ENCODE measurements around the gene MFAP1. TPM values are rescaled to one million over a fixed set of nuclear protein-coding genes. Genes with fewer than 3 reads are reported as not detected.
A peak's percentile ranks its signal among the peaks of the same experiment; 100 is the strongest.
"Not testable (repeated sequence)": the region's sequence is repeated elsewhere in the genome, so short reads cannot be mapped to it uniquely, and the experiment has no call there.

The MFAP1 gene
- total RNA-seq, 2 experiments from 2014 or later, result 33.6 to 35.3 TPM

GRCh38 chr15:43802676-43803075 lies 21.8 kb downstream of the MFAP1 start:
- not testable (repeated sequence) for H3K4me3 Mint-ChIP-seq

GRCh38 chr15:43800286-43801141 lies 24.0 kb downstream of the MFAP1 start, which contains the start of gene HYPK:
Gene HYPK (plus strand): TSS chr15:43800599. CDS start chr15:43800623, 24 bp downstream.
- DNase-seq, result peak; percentile 92
- Mint-ChIP-seq H3K36me3 (peaks cover 43% of the 10 kb centered on the region), H3K27me3 (no peaks in the 10 kb centered on the region), H3K4me3 (peak within 1 kb of the TSS; percentile 99), H3K27ac (peak within 1 kb of the TSS; percentile 99), H3K4me1 (peaks cover 38% of the 10 kb centered on the region), H3K9me3 (no peaks in the 10 kb centered on the region)
- ATAC-seq (ENCODE audit: low read depth), result peak; percentile 94
- POLR2A ChIA-PET, result interaction anchor here (0.7 to 2.5 kb wide), 15 partner anchors 9 to 736 kb away, joined by 3 to 27 read pairs (median 7); partner anchors contain the start of genes EIF3J, ELL3, MFAP1 and SERF2

More at GRCh38 chr15:43802676-43803075, 21.8 kb downstream of the MFAP1 start:
- Mint-ChIP-seq H3K4me1 (peaks cover 29% of the 10 kb centered on the region), H3K36me3 (peaks cover 48% of the 10 kb centered on the region)
- H3K9me3 Mint-ChIP-seq; H3K27me3 Mint-ChIP-seq; DNase-seq; ATAC-seq (ENCODE audit: low read depth); H3K27ac Mint-ChIP-seq: not testable (repeated sequence)
- POLR2A ChIA-PET, result interaction anchor here (1.9 kb wide), 1 partner anchor 22 kb away, joined by 4 read pairs; the partner anchor contains the start of gene MFAP1

GRCh38 chr15:43799945-43800285 lies 24.6 kb downstream of the MFAP1 start, which contains the start of gene SERINC4:
Gene SERINC4 (minus strand): TSS chr15:43800220. CDS start chr15:43799986, 234 bp downstream.
- Mint-ChIP-seq H3K9me3 (no peaks in the 10 kb centered on the region), H3K4me3 (peak within 1 kb of the TSS; percentile 99), H3K36me3 (peaks cover 44% of the 10 kb centered on the region), H3K27me3 (no peaks in the 10 kb centered on the region), H3K4me1 (peaks cover 43% of the 10 kb centered on the region), H3K27ac (peak within 1 kb of the TSS; percentile 99)
- POLR2A ChIA-PET, result interaction anchor here (0.7 to 2.5 kb wide), 12 partner anchors 8 to 737 kb away, joined by 3 to 27 read pairs (median 7); partner anchors contain the start of genes EIF3J, ELL3, MFAP1 and SERF2
- no peak for DNase-seq
- ATAC-seq (ENCODE audit: low read depth), result no peak

- Mint-ChIP-seq H3K36me3 (peaks cover 48% of the 10 kb centered on the region), H3K27ac (peak overlapping the region; percentile 99), H3K4me1 (peaks cover 48% of the 10 kb centered on the region), H3K4me3 (no peak overlapping the region), H3K9me3 (no peaks in the 10 kb centered on the region), H3K27me3 (no peaks in the 10 kb centered on the region)
- ATAC-seq (ENCODE audit: low read depth) (no peak), DNase-seq (no peak)
- POLR2A ChIA-PET, result interaction anchor here (1.7 to 2.5 kb wide), 7 partner anchors 8 to 38 kb away, joined by 6 to 27 read pairs (median 15); partner anchors contain the start of genes ELL3, MFAP1, SERF2 and WDR76
These were observed 25.1 kb downstream of the MFAP1 start for GRCh38 chr15:43799209-43799944.

GRCh38 chr15:43796566-43796965 lies 27.9 kb downstream of the MFAP1 start:
- no peaks in the 10 kb centered on the region for H3K27me3 Mint-ChIP-seq
- DNase-seq, result no peak
- H3K36me3 Mint-ChIP-seq, result peaks cover 47% of the 10 kb centered on the region
- no peak overlapping the region for H3K4me3 Mint-ChIP-seq
- H3K4me1 Mint-ChIP-seq, result peaks cover 59% of the 10 kb centered on the region
- POLR2A ChIA-PET, result interaction anchor here (0.5 to 4.0 kb wide), 2 partner anchors 28 to 72 kb away, joined by 3 to 17 read pairs; partner anchors contain the start of gene MFAP1
- ATAC-seq (ENCODE audit: low read depth), result no peak
- peak overlapping the region; percentile 4 for H3K27ac Mint-ChIP-seq
- no peaks in the 10 kb centered on the region for H3K9me3 Mint-ChIP-seq

GRCh38 chr15:43795997-43796396 lies 28.5 kb downstream of the MFAP1 start:
- Mint-ChIP-seq H3K27me3 (no peaks in the 10 kb centered on the region), H3K36me3 (peaks cover 42% of the 10 kb centered on the region), H3K4me3 (no peak overlapping the region), H3K9me3 (no peaks in the 10 kb centered on the region), H3K27ac (peak overlapping the region; percentile 4), H3K4me1 (peaks cover 56% of the 10 kb centered on the region)
- no peak for DNase-seq
- no peak for ATAC-seq (ENCODE audit: low read depth)
- POLR2A ChIA-PET, result interaction anchor here (4.0 kb wide), 1 partner anchor 28 kb away, joined by 17 read pairs; the partner anchor contains the start of gene MFAP1

GRCh38 chr15:43795197-43795596 lies 29.3 kb downstream of the MFAP1 start:
- POLR2A ChIA-PET, result interaction anchor here (0.5 to 4.0 kb wide), 2 partner anchors 29 to 1070 kb away, joined by 3 to 17 read pairs; partner anchors contain the start of gene MFAP1
- H3K27ac Mint-ChIP-seq, result peak overlapping the region; percentile 12
- H3K27me3 Mint-ChIP-seq, result no peaks in the 10 kb centered on the region
- no peak for DNase-seq
- H3K4me1 Mint-ChIP-seq, result peaks cover 53% of the 10 kb centered on the region
- H3K4me3 Mint-ChIP-seq, result peak overlapping the region; percentile 13
- no peaks in the 10 kb centered on the region for H3K9me3 Mint-ChIP-seq
- peaks cover 38% of the 10 kb centered on the region for H3K36me3 Mint-ChIP-seq
- no peak for ATAC-seq (ENCODE audit: low read depth)

- DNase-seq (no peak), ATAC-seq (ENCODE audit: low read depth) (no peak)
- H3K27me3 Mint-ChIP-seq, result no peaks in the 10 kb centered on the region
- peak overlapping the region; percentile 49 for H3K27ac Mint-ChIP-seq
- POLR2A ChIA-PET, result interaction anchor here (0.5 to 4.0 kb wide), 3 partner anchors 30 to 1069 kb away, joined by 3 to 22 read pairs (median 17); partner anchors contain the start of gene MFAP1
- peaks cover 46% of the 10 kb centered on the region for H3K4me1 Mint-ChIP-seq
- H3K9me3 Mint-ChIP-seq, result no peaks in the 10 kb centered on the region
- H3K4me3 Mint-ChIP-seq, result peak overlapping the region; percentile 90
- H3K36me3 Mint-ChIP-seq, result peaks cover 33% of the 10 kb centered on the region
These were observed 30.0 kb downstream of the MFAP1 start for GRCh38 chr15:43794269-43795037.

- ATAC-seq (ENCODE audit: low read depth) (no peak), DNase-seq (no peak)
- POLR2A ChIA-PET, result interaction anchor here (0.7 to 6.9 kb wide), 9 partner anchors 7 to 283 kb away, joined by 3 to 80 read pairs (median 5); partner anchors contain the start of genes ELL3, HYPK, MFAP1 and SERINC4
- H3K27me3 Mint-ChIP-seq, result no peaks in the 10 kb centered on the region
- H3K36me3 Mint-ChIP-seq, result peaks cover 27% of the 10 kb centered on the region
- no peaks in the 10 kb centered on the region for H3K9me3 Mint-ChIP-seq
- H3K4me1 Mint-ChIP-seq, result peaks cover 42% of the 10 kb centered on the region
- peak overlapping the region; percentile 90 for H3K4me3 Mint-ChIP-seq
- peak overlapping the region; percentile 94 for H3K27ac Mint-ChIP-seq
These were observed 30.8 kb downstream of the MFAP1 start for GRCh38 chr15:43793647-43794046.

- H3K27ac Mint-ChIP-seq, result peak overlapping the region; percentile 94
- POLR2A ChIA-PET, result interaction anchor here (0.7 to 6.9 kb wide), 10 partner anchors 8 to 282 kb away, joined by 3 to 80 read pairs (median 4); partner anchors contain the start of genes ELL3, HYPK, MFAP1 and SERINC4
These were observed 31.6 kb downstream of the MFAP1 start for GRCh38 chr15:43792761-43793476.

GRCh38 chr15:43791993-43792760 lies 32.3 kb downstream of the MFAP1 start, which contains the start of gene SERF2:
Gene SERF2 (plus strand): TSS chr15:43792320. CDS start chr15:43792377, 57 bp downstream.
- peak; percentile 98 for DNase-seq

More at GRCh38 chr15:43792761-43793476, 31.6 kb downstream of the MFAP1 start:
- ATAC-seq (ENCODE audit: low read depth) (peak; percentile 5), DNase-seq (peak; percentile 45)
- Mint-ChIP-seq H3K27me3 (no peaks in the 10 kb centered on the region), H3K36me3 (peaks cover 23% of the 10 kb centered on the region), H3K4me3 (peak overlapping the region; percentile 90), H3K9me3 (no peaks in the 10 kb centered on the region), H3K4me1 (peaks cover 37% of the 10 kb centered on the region)

More at GRCh38 chr15:43791993-43792760, 32.3 kb downstream of the MFAP1 start, which contains the start of gene SERF2:
- no peaks in the 10 kb centered on the region for H3K27me3 Mint-ChIP-seq
- H3K4me3 Mint-ChIP-seq, result peak within 1 kb of the TSS; percentile 90
- peak; percentile 96 for ATAC-seq (ENCODE audit: low read depth)
- H3K9me3 Mint-ChIP-seq, result no peaks in the 10 kb centered on the region
- peaks cover 37% of the 10 kb centered on the region for H3K4me1 Mint-ChIP-seq
- POLR2A ChIA-PET, result interaction anchor here (0.7 to 6.9 kb wide), 9 partner anchors 9 to 44 kb away, joined by 3 to 80 read pairs (median 5); partner anchors contain the start of genes ELL3, HYPK, MFAP1 and SERINC4
- H3K27ac Mint-ChIP-seq, result peak within 1 kb of the TSS; percentile 94
- peaks cover 23% of the 10 kb centered on the region for H3K36me3 Mint-ChIP-seq
